Kidney epithelial cell (primary cell): Measurements from ENCODE around the gene CRB3. TPM values are rescaled to one million over a fixed set of nuclear protein-coding genes. Genes with fewer than 3 reads are reported as not detected.

Experiments used
- DNase-seq: peaks from one replicate; pipeline ENCODE4 v3.0.0-alpha.2; 2010; ENCODE audit warnings: low read depth
- H3K27me3 ChIP-seq: 2 replicates; pipeline ENCODE4 v1.6.0; 2011; ENCODE audit warnings: low read length; ENCODE audit not compliant: control insufficient read depth, insufficient read depth
- H3K36me3 ChIP-seq: 2 replicates; pipeline ENCODE4 v1.5.1; 2011; ENCODE audit warnings: low read length; ENCODE audit not compliant: control insufficient read depth, insufficient read depth
- H3K4me3 ChIP-seq: 2 replicates; pipeline ENCODE4 v1.5.1; 2011; ENCODE audit warnings: low read depth, mild to moderate bottlenecking, control low read depth, low read length
- CTCF ChIP-seq: IDR thresholded peaks from 2 replicates; pipeline ENCODE4 v1.5.1; 2011; ENCODE audit warnings: mild to moderate bottlenecking, moderate library complexity, low read length, control low read depth, inconsistent platforms; ENCODE audit not compliant: insufficient read depth, poor library complexity, severe bottlenecking
- total RNA-seq: library from RNA; depleted of rRNA; stranded (reverse); fragments of >200 nt; gene quantifications from 2 replicates; pipeline ENCODE4 v1.2.3, GENCODE V29; 2015

The CRB3 gene
- total RNA-seq, 1 donor from 2014 or later, result 87.8 TPM

- Histone ChIP-seq H3K4me3 (no peak overlapping the region), H3K36me3 (no peaks in the 10 kb centered on the region), H3K27me3 (peaks cover 10% of the 10 kb centered on the region)
- no peak for DNase-seq
- TF ChIP-seq CTCF, result no peak
Observed at GRCh38 chr19:6478815-6479214, 14.7 kb downstream of the CRB3 start.

GRCh38 chr19:6479836-6480398, 15.8 kb downstream of the CRB3 start:
- no peak for TF ChIP-seq CTCF
- DNase-seq, result no peak
- Histone ChIP-seq H3K4me3 (no peak overlapping the region), H3K36me3 (no peaks in the 10 kb centered on the region), H3K27me3 (peaks cover 10% of the 10 kb centered on the region)

GRCh38 chr19:6480848-6481415, 16.9 kb downstream of the CRB3 start:
- no peak for DNase-seq
- H3K4me3 ChIP-seq, result no peak overlapping the region
- H3K36me3 ChIP-seq, result no peaks in the 10 kb centered on the region
- no peaks in the 10 kb centered on the region for H3K27me3 ChIP-seq
- no peak for TF ChIP-seq CTCF

GRCh38 chr19:6481541-6482342, 17.7 kb downstream of the CRB3 start, which contains the start of gene DENND1C:
TSS of gene DENND1C (minus strand) at chr19:6481787. CDS start at chr19:6481695, 92 bp downstream.
- no peak within 1 kb of the TSS for H3K4me3 ChIP-seq
- peak; percentile 62 for TF ChIP-seq CTCF
- no peaks in the 10 kb centered on the region for H3K27me3 ChIP-seq
- DNase-seq, result no peak
- H3K36me3 ChIP-seq, result no peaks in the 10 kb centered on the region

- H3K27me3 ChIP-seq, result no peaks in the 10 kb centered on the region
- no peak for TF ChIP-seq CTCF
- H3K36me3 ChIP-seq, result no peaks in the 10 kb centered on the region
- H3K4me3 ChIP-seq, result no peak overlapping the region
- no peak for DNase-seq
Observed at GRCh38 chr19:6482343-6482686, 18.2 kb downstream of the CRB3 start.
